ENCODE measurements around the gene CTU2.
"Not testable (repeated sequence)": the region's sequence is repeated elsewhere in the genome, so short reads cannot be mapped to it uniquely, and the experiment has no call there.

Gene CTU2

GRCh38 chr16:88706229-88706964, at the start of gene CTU2, which contains the start of gene RNF166:
CTU2 (plus strand) TSS chr16:88706503; CDS start chr16:88706531, 28 bp downstream.
RNF166 (minus strand) TSS chr16:88706408; CDS start chr16:88706325, 83 bp downstream.
- peak; percentile 85 for DNase-seq

DNA sequence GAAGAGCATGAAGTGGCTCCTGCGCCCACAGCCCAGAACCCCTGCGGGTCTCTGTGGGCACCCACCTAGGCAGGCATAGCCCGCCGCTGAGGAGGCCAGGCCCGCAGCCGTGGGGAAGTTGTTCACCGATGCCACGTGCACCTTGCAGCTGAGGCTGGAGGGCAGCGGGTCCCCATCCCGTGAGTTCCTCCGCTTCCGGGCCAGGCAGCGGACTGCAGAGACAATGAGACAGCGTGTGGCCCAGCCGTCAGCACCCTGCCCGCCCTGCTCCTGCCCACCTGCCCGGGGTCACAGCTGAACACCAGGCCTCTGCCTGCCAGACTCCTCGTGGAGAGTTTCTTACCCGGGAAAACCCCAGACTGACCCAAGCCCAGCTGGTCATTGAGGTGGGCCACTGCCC, 48.9 kb upstream of the CTU2 start:
- no peak for DNase-seq

- no peak for DNase-seq
Measured at GRCh38 chr16:88658714-88659113, 47.6 kb upstream of the CTU2 start.

DNA sequence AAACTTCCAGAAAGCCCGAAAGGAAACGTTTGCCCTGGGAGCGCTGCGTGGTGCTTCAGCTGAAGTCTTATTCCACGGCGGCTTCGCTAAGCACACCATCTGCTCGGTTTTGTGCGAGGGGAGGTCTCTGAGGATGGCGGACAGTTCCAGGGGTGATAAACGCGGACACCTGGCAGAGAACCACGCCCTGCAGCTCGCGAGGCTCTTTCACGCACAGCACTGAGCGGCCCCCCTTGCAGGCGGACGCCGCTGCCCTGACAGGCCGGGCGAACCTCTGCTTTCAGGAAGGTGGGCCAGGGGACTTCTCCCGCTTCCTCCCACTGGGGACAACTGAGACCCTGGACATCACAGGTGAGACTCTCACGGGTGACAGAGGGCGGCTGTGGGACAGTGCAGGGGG, 47.1 kb upstream of the CTU2 start:
- peak; percentile 41 for DNase-seq

GRCh38 chr16:88661468-88661867, 44.8 kb upstream of the CTU2 start:
- DNase-seq = no peak

GRCh38 chr16:88662222-88662842, 44.0 kb upstream of the CTU2 start:
- DNase-seq = no peak

- peak; percentile 98 for DNase-seq
Measured at GRCh38 chr16:88662843-88663606, 43.3 kb upstream of the CTU2 start, which contains the start of gene MVD. MVD (minus strand) TSS chr16:88663091; CDS start chr16:88663080, 11 bp downstream.

DNA sequence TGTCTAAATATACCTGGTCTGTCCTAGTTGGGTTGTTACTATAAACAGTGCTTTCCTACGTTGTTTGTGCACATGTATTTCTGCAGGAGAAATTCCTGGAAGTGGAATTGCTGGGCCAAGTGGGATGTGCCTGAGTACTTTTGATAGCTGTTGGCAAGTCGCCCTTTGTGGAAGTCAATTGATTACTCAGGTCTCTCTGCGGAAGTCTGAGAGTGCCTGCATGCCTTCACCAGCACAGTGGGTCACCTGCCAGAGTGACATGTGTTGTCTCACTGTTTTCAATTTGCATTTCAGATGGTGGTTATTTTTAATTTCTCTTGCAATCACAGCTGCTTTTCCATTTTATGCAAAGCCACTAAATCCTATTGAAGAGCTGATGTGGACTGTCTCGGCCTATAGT, 41.2 kb upstream of the CTU2 start:
- DNase-seq = no peak

- no peak for DNase-seq
Measured at GRCh38 chr16:88665570-88665969, 40.7 kb upstream of the CTU2 start.

- no peak for DNase-seq
Measured at GRCh38 chr16:88667461-88667860, 38.8 kb upstream of the CTU2 start.

- not testable (repeated sequence) for DNase-seq
Measured at GRCh38 chr16:88669493-88669892, 36.8 kb upstream of the CTU2 start.

DNA sequence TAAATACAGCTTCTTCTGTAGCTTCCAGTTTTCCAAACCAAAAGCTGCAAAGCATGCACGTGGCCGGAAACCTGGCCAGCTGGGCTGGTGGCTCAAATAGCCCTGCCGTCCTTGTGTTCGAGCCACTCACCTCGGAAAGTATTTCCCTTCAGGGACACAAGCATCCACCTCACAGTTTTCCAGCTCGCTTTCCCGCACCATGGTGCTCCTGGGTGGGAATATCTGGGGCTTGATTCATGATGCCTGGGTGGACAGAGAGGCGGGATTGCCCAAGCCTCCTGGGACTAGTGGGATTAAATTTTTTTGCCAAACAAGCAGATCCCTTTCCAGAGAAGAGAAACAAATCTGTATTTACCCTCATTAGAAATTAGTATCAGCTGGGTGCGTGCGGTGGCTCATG, 36.3 kb upstream of the CTU2 start:
- DNase-seq = peak; percentile 13

DNA sequence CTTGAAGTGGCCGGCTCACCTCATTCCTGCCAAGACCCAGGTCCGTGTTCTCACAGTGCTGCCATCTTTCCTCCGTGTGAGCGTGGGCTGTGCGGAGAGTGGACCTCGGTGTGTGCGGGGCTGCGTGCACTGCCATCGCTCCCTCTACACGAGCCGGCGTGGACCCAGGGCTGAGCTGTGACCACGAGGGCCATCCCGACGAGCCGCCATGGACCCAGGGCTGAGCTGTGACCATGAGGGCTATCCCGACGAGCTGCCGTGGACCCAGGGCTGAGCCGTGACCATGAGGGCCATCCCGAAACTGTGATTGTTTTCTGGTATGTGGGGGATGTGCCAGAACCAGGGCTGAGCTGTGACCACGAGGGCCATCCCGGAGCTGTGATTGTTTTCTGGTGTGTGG, 34.5 kb upstream of the CTU2 start:
- DNase-seq = no peak

- peak; percentile 64 for DNase-seq
Measured at GRCh38 chr16:88672776-88673175, 33.5 kb upstream of the CTU2 start.

GRCh38 chr16:88673716-88674379, 32.5 kb upstream of the CTU2 start:
- DNase-seq = no peak

DNA sequence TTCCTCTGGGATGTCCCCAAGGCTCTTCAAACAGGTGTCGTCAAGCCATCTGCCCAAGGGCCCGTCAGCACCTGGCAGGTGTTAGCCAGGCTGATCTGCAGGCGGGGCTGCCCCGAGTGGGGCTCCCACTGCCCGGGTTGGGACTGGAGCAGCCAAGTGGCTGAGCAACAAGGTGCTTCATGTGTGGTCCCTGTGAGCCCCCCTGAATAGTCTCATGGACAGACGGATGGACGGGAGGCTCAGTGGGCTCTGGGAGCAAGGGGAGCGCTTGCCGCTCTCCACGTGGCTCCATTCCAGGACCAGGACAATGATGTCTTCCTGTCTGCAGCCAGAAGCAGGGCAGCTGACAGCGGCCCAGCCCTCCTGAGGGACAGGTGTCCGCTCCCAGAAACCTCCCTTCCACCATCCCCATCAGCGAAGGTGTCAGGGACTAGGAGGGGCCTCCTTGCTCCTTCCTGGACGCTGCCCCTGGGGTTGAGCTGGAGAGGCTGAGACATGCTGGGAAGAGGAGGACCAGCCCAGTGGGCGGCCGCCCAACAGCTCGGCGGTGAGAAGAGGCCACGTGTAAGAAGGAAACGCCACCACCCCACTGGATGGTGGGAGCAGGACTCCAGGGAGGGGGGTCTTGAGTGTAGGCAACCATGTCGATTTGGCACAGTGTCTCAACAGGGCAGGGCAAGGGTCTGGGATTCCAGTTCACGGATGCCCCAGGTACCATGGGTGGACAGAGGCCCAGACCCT, 29.6 kb upstream of the CTU2 start:
- DNase-seq = no peak

GRCh38 chr16:88677721-88678120, 28.6 kb upstream of the CTU2 start:
- no peak for DNase-seq

- DNase-seq = peak; percentile 28
Measured at GRCh38 chr16:88678224-88678979, 27.9 kb upstream of the CTU2 start.

GRCh38 chr16:88680554-88681083, 25.7 kb upstream of the CTU2 start:
- DNase-seq = no peak

GRCh38 chr16:88681084-88681680, 25.1 kb upstream of the CTU2 start:
- DNase-seq = peak; percentile 54

Measured in NCI-H82 (cell line).